ENCODE results near the gene DPM2. TPM values are rescaled to one million over a fixed set of nuclear protein-coding genes. Genes with fewer than 3 reads are reported as not detected.

The DPM2 gene
- polyA plus RNA-seq, 2 of the 4 experiments (the other 2 are of a cell fraction): 41.9 to 45.9 TPM

GRCh38 chr9:127925959-127926905 is 11.4 kb downstream of the DPM2 start:
- Histone ChIP-seq H3K4me2 (no peak overlapping the region), H3K4me1 (peaks cover 43% of the 10 kb centered on the region), H3K4me3 (no peak overlapping the region), H3K27ac (peak overlapping the region in 1 of 2 experiments; percentile 49; a peak in 2 of 6 replicates), H3K9me3 (no peaks in the 10 kb centered on the region)
- POLR2A ChIA-PET: interaction anchor here (0.8 kb wide), 1 partner anchor 55 kb away, joined by 5 read pairs; the partner anchor contains the start of gene EEIG1
- CTCF ChIA-PET: interaction anchor here (0.8 to 1.5 kb wide), 4 partner anchors 17 to 336 kb away, joined by 3 to 4 read pairs (median 4); partner anchors contain the start of gene TOR2A
- 88% methylated on average over 10 of the region's 14 CpGs for WGBS (ENCODE audit: missing lambda C conversion rate)
- FAIRE-seq (no peak), DNase-seq (ENCODE audit: low read depth in 1 of 2, low spot score in 1 of 2) (no peak), ATAC-seq (no peak)
- TF ChIP-seq NPAS2 (CRISPR knock-in tag; IDR thresholded peaks at IDR 0.05; ENCODE audit: borderline replicate concordance) (no peak), HOXB13 (CRISPR knock-in tag; IDR thresholded peaks at IDR 0.05; ENCODE audit: low read depth) (no peak), ZFP36 (IDR thresholded peaks at IDR 0.05; ENCODE audit: borderline replicate concordance, partially characterized antibody) (no peak), RNF2 (IDR thresholded peaks at IDR 0.05; ENCODE audit: borderline replicate concordance, low read depth) (no peak), CHD2 (IDR thresholded peaks at IDR 0.05; ENCODE audit: low read length, partially characterized antibody) (no peak), MAFK (IDR thresholded peaks at IDR 0.05; ENCODE audit: partially characterized antibody) (no peak)
- TF ChIP-seq, protein P1, sequence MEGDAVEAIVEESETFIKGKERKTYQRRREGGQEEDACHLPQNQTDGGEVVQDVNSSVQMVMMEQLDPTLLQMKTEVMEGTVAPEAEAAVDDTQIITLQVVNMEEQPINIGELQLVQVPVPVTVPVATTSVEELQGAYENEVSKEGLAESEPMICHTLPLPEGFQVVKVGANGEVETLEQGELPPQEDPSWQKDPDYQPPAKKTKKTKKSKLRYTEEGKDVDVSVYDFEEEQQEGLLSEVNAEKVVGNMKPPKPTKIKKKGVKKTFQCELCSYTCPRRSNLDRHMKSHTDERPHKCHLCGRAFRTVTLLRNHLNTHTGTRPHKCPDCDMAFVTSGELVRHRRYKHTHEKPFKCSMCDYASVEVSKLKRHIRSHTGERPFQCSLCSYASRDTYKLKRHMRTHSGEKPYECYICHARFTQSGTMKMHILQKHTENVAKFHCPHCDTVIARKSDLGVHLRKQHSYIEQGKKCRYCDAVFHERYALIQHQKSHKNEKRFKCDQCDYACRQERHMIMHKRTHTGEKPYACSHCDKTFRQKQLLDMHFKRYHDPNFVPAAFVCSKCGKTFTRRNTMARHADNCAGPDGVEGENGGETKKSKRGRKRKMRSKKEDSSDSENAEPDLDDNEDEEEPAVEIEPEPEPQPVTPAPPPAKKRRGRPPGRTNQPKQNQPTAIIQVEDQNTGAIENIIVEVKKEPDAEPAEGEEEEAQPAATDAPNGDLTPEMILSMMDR (IDR thresholded peaks at IDR 0.05): no peak

GRCh38 chr9:127924736-127925444 is 12.8 kb downstream of the DPM2 start:
- ATAC-seq (no peak), FAIRE-seq (no peak), DNase-seq (ENCODE audit: low read depth in 1 of 2, low spot score in 1 of 2) (no peak)
- peaks cover 50% of the 10 kb centered on the region for H3K4me1 ChIP-seq
- no peaks in the 10 kb centered on the region for H3K9me3 ChIP-seq
- CTCF ChIA-PET: interaction anchor here (1.1 to 7.0 kb wide), 6 partner anchors 139 to 710 kb away, joined by 3 to 83 read pairs (median 4); partner anchors contain the start of genes CDK9 and TOR2A
- H3K4me3 ChIP-seq: no peak overlapping the region
- no peak overlapping the region for H3K4me2 ChIP-seq
- WGBS (ENCODE audit: missing lambda C conversion rate): 92% methylated on average over 18 of the region's 22 CpGs
- H3K27ac ChIP-seq: peak overlapping the region in 1 of 2 experiments; percentile 79; a peak in 2 of 6 replicates
- no peak for TF ChIP-seq JUNB (IDR thresholded peaks at IDR 0.05)
- no peak for TF ChIP-seq SREBF2 (IDR thresholded peaks at IDR 0.05)
- no peak for TF ChIP-seq KDM5A (IDR thresholded peaks at IDR 0.05)
- no peak for TF ChIP-seq HDAC2 (IDR thresholded peaks at IDR 0.05)
- TF ChIP-seq EHF (CRISPR knock-in tag; IDR thresholded peaks at IDR 0.05): no peak
- TF ChIP-seq ELK1 (IDR thresholded peaks at IDR 0.05; ENCODE audit: low read depth, low read length): no peak
- TF ChIP-seq POLR2AphosphoS2 (conservative IDR thresholded peaks at IDR 0.05; ENCODE audit: low read length): no peak
- TF ChIP-seq, protein P2, sequence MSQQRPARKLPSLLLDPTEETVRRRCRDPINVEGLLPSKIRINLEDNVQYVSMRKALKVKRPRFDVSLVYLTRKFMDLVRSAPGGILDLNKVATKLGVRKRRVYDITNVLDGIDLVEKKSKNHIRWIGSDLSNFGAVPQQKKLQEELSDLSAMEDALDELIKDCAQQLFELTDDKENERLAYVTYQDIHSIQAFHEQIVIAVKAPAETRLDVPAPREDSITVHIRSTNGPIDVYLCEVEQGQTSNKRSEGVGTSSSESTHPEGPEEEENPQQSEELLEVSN (IDR thresholded peaks at IDR 0.05; ENCODE audit: borderline replicate concordance, low read depth): no peak
- TF ChIP-seq EP300 (IDR thresholded peaks at IDR 0.05): no peak
- no peak for TF ChIP-seq BHLHE40 (IDR thresholded peaks at IDR 0.05; ENCODE audit: low read depth, low read length)
- no peak for TF ChIP-seq NFE2L2 (conservative IDR thresholded peaks at IDR 0.05; ENCODE audit: low read length)
- no peak for TF ChIP-seq ZC3H11A (IDR thresholded peaks at IDR 0.05)
- TF ChIP-seq ATOH8 (CRISPR knock-in tag; IDR thresholded peaks at IDR 0.05; ENCODE audit: low read depth): no peak
- TF ChIP-seq PBX3 (IDR thresholded peaks at IDR 0.05): no peak
- TF ChIP-seq, protein P1 (IDR thresholded peaks at IDR 0.05): no peak
- no peak for TF ChIP-seq SMC3 (IDR thresholded peaks at IDR 0.05)
- POLR2A ChIA-PET: interaction anchor here (0.6 kb wide), 1 partner anchor 496 kb away, joined by 3 read pairs; the partner anchor contains the start of gene CERCAM

All from A549 (cell line).